GM12865 (cell line): ENCODE measurements around the gene C14orf93.
A peak's percentile ranks its signal among the peaks of the same experiment; 100 is the strongest.

Experiments used
- DNase-seq: peaks from one replicate; pipeline ENCODE4 v3.0.0; 2010; ENCODE audit warnings: low read depth
- H3K4me3 ChIP-seq: 2 replicates; pipeline ENCODE4 v1.5.1; 2011; ENCODE audit warnings: mild to moderate bottlenecking, low read depth, low read length, control low read depth
- CTCF ChIP-seq: IDR thresholded peaks from 2 replicates; pipeline ENCODE4 v1.5.1; 2011; ENCODE audit warnings: low read length, control low read depth, low read depth, inconsistent platforms; ENCODE audit not compliant: insufficient read depth; ENCODE audit errors: missing control alignments

Gene C14orf93

GRCh38 chr14:22987291-22987690 is 22.7 kb downstream of the C14orf93 start:
- no peak for TF ChIP-seq CTCF
- no peak for DNase-seq
- H3K4me3 ChIP-seq, result no peak overlapping the region

- no peak overlapping the region for H3K4me3 ChIP-seq
- peak; percentile 92 for DNase-seq
- TF ChIP-seq CTCF, result peak; percentile 90
These were observed 23.4 kb downstream of the C14orf93 start for GRCh38 chr14:22986508-22987054.

- no peak for TF ChIP-seq CTCF
- DNase-seq, result no peak
- H3K4me3 ChIP-seq, result no peak overlapping the region
These were observed 23.9 kb downstream of the C14orf93 start for GRCh38 chr14:22985894-22986507.

GRCh38 chr14:22984959-22985658 is 24.8 kb downstream of the C14orf93 start:
- no peak overlapping the region for H3K4me3 ChIP-seq
- TF ChIP-seq CTCF, result no peak
- no peak for DNase-seq

- peak within 1 kb of the TSS; percentile 84 for H3K4me3 ChIP-seq
- peak; percentile 87 for DNase-seq
- TF ChIP-seq CTCF, result peak; percentile 3
These were observed 27.3 kb downstream of the C14orf93 start, which contains the start of gene AJUBA for GRCh38 chr14:22982477-22983245. Gene AJUBA (minus strand): TSS chr14:22982551. CDS start chr14:22982266, 285 bp downstream.

GRCh38 chr14:22981876-22982476 is 28.0 kb downstream of the C14orf93 start:
- no peak for DNase-seq
- TF ChIP-seq CTCF, result no peak
- peak overlapping the region; percentile 84 for H3K4me3 ChIP-seq
